GM11168 (cell line): Measurements from ENCODE around the gene ABCC3.
"Not testable (repeated sequence)": the region's sequence is repeated elsewhere in the genome, so short reads cannot be mapped to it uniquely, and the experiment has no call there.

Source experiments
- in situ Hi-C: fragments of 300-500 bp; cut with MboI; formaldehyde crosslinking; loops from one replicate; pipeline ENCODE4 v1.12.0; 2022; ENCODE audit warnings: low sequenced_read_pairs; ENCODE audit not compliant: unreplicated experiment

Gene ABCC3

GRCh38 chr17:50691550-50692447, 57.1 kb downstream of the ABCC3 start:
- in situ Hi-C loops, result no loop called here

- in situ Hi-C loops, result no loop called here
Observed at GRCh38 chr17:50692448-50693035, 57.9 kb downstream of the ABCC3 start.

GRCh38 chr17:50693036-50693682, 58.5 kb downstream of the ABCC3 start:
- in situ Hi-C loops, result no loop called here

- in situ Hi-C loops, result no loop called here
Observed at GRCh38 chr17:50696365-50696879, 61.7 kb downstream of the ABCC3 start.

- in situ Hi-C loops, result no loop called here
Observed at GRCh38 chr17:50697062-50697461, 62.4 kb downstream of the ABCC3 start.

- in situ Hi-C loops, result no loop called here
Observed at GRCh38 chr17:50697663-50698272, 63.1 kb downstream of the ABCC3 start.

GRCh38 chr17:50699410-50699809, 64.7 kb downstream of the ABCC3 start:
- in situ Hi-C loops, result no loop called here

GRCh38 chr17:50703162-50703561, 68.5 kb downstream of the ABCC3 start:
- in situ Hi-C loops, result no loop called here

- in situ Hi-C loops, result no loop called here
Observed at GRCh38 chr17:50707289-50708049, 72.8 kb downstream of the ABCC3 start, which contains the start of gene ANKRD40. ANKRD40 (minus strand) TSS chr17:50707914; CDS start chr17:50707654, 260 bp downstream.

GRCh38 chr17:50708050-50709000, 73.6 kb downstream of the ABCC3 start:
- in situ Hi-C loops, result no loop called here

GRCh38 chr17:50709053-50709452, 74.4 kb downstream of the ABCC3 start:
- in situ Hi-C loops, result not testable (repeated sequence)

- in situ Hi-C loops, result no loop called here
Observed at GRCh38 chr17:50710025-50710424, 75.3 kb downstream of the ABCC3 start.

GRCh38 chr17:50710650-50711049, 76.0 kb downstream of the ABCC3 start:
- in situ Hi-C loops, result no loop called here

GRCh38 chr17:50712641-50713040, 78.0 kb downstream of the ABCC3 start:
- in situ Hi-C loops, result no loop called here

GRCh38 chr17:50715471-50715870, 80.8 kb downstream of the ABCC3 start:
- in situ Hi-C loops, result no loop called here

- in situ Hi-C loops, result no loop called here
Observed at GRCh38 chr17:50719144-50719923, 84.7 kb downstream of the ABCC3 start, which contains the start of gene LUC7L3. LUC7L3 (plus strand) TSS chr17:50719603; CDS start chr17:50719733, 130 bp downstream.

GRCh38 chr17:50719924-50720794, 85.5 kb downstream of the ABCC3 start:
- in situ Hi-C loops, result no loop called here
